AG10803 (cell line): ENCODE measurements around the gene MICAL2.

ENCODE experiments used
- DNase-seq: peaks from one replicate; pipeline ENCODE4 v3.0.0; 2010; ENCODE audit warnings: low read depth
- H3K4me3 ChIP-seq: 2 replicates; pipeline ENCODE4 v1.5.1; 2011; ENCODE audit warnings: mild to moderate bottlenecking, low read length, control low read depth
- CTCF ChIP-seq: conservative IDR thresholded peaks from 2 replicates; pipeline ENCODE4 v1.5.1; 2011; ENCODE audit warnings: mild to moderate bottlenecking, low read length, control low read depth, inconsistent platforms

Gene MICAL2

GRCh38 chr11:12171921-12172320 lies 61.5 kb downstream of the MICAL2 start:
- no peak overlapping the region for H3K4me3 ChIP-seq
- DNase-seq = no peak
- no peak for TF ChIP-seq CTCF

- no peak for DNase-seq
- TF ChIP-seq CTCF = no peak
- no peak overlapping the region for H3K4me3 ChIP-seq
Observed at GRCh38 chr11:12172493-12173013, 62.2 kb downstream of the MICAL2 start.

- no peak overlapping the region for H3K4me3 ChIP-seq
- TF ChIP-seq CTCF = no peak
- DNase-seq = no peak
Observed at GRCh38 chr11:12173111-12173510, 62.7 kb downstream of the MICAL2 start.

- TF ChIP-seq CTCF = no peak
- no peak overlapping the region for H3K4me3 ChIP-seq
- DNase-seq = no peak
Observed at GRCh38 chr11:12174128-12174476, 63.7 kb downstream of the MICAL2 start.

- DNase-seq = peak; percentile 52
- H3K4me3 ChIP-seq = no peak overlapping the region
- no peak for TF ChIP-seq CTCF
Observed at GRCh38 chr11:12174477-12175143, 64.2 kb downstream of the MICAL2 start.

GRCh38 chr11:12175694-12176241 lies 65.4 kb downstream of the MICAL2 start:
- no peak overlapping the region for H3K4me3 ChIP-seq
- no peak for TF ChIP-seq CTCF
- peak; percentile 91 for DNase-seq

- H3K4me3 ChIP-seq = no peak overlapping the region
- no peak for TF ChIP-seq CTCF
- no peak for DNase-seq
Observed at GRCh38 chr11:12176410-12176809, 66.0 kb downstream of the MICAL2 start.
